ENCODE data around the gene FLAD1.

GRCh38 chr1:154998201-154998780, 15.1 kb downstream of the FLAD1 start:
- TF ChIP-seq, protein P1, sequence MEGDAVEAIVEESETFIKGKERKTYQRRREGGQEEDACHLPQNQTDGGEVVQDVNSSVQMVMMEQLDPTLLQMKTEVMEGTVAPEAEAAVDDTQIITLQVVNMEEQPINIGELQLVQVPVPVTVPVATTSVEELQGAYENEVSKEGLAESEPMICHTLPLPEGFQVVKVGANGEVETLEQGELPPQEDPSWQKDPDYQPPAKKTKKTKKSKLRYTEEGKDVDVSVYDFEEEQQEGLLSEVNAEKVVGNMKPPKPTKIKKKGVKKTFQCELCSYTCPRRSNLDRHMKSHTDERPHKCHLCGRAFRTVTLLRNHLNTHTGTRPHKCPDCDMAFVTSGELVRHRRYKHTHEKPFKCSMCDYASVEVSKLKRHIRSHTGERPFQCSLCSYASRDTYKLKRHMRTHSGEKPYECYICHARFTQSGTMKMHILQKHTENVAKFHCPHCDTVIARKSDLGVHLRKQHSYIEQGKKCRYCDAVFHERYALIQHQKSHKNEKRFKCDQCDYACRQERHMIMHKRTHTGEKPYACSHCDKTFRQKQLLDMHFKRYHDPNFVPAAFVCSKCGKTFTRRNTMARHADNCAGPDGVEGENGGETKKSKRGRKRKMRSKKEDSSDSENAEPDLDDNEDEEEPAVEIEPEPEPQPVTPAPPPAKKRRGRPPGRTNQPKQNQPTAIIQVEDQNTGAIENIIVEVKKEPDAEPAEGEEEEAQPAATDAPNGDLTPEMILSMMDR (conservative IDR thresholded peaks at IDR 0.05; ENCODE audit: low read depth in 2 of 2): peak; percentile 50 to 67
- TF ChIP-seq REST (IDR thresholded peaks at IDR 0.05; ENCODE audit: unreplicated experiment): no peak
- TF ChIP-seq POLR2AphosphoS5 (IDR thresholded peaks at IDR 0.05; ENCODE audit: low read depth): no peak
- no peak for TF ChIP-seq EZH2 (IDR thresholded peaks at IDR 0.05; ENCODE audit: low read depth, unreplicated experiment)
- TF ChIP-seq CREB1 (CRISPR knock-in tag; IDR thresholded peaks at IDR 0.05; ENCODE audit: low read depth): no peak
- no peak for TF ChIP-seq JUNB (IDR thresholded peaks at IDR 0.05; ENCODE audit: unreplicated experiment)
- TF ChIP-seq EZH2phosphoT487 (IDR thresholded peaks at IDR 0.05; ENCODE audit: unreplicated experiment): no peak
- TF ChIP-seq STAT1 (IDR thresholded peaks at IDR 0.05; ENCODE audit: unreplicated experiment): no peak
- no peak for TF ChIP-seq NANOG (IDR thresholded peaks at IDR 0.05; ENCODE audit: borderline replicate concordance)
- TF ChIP-seq, protein P2, sequence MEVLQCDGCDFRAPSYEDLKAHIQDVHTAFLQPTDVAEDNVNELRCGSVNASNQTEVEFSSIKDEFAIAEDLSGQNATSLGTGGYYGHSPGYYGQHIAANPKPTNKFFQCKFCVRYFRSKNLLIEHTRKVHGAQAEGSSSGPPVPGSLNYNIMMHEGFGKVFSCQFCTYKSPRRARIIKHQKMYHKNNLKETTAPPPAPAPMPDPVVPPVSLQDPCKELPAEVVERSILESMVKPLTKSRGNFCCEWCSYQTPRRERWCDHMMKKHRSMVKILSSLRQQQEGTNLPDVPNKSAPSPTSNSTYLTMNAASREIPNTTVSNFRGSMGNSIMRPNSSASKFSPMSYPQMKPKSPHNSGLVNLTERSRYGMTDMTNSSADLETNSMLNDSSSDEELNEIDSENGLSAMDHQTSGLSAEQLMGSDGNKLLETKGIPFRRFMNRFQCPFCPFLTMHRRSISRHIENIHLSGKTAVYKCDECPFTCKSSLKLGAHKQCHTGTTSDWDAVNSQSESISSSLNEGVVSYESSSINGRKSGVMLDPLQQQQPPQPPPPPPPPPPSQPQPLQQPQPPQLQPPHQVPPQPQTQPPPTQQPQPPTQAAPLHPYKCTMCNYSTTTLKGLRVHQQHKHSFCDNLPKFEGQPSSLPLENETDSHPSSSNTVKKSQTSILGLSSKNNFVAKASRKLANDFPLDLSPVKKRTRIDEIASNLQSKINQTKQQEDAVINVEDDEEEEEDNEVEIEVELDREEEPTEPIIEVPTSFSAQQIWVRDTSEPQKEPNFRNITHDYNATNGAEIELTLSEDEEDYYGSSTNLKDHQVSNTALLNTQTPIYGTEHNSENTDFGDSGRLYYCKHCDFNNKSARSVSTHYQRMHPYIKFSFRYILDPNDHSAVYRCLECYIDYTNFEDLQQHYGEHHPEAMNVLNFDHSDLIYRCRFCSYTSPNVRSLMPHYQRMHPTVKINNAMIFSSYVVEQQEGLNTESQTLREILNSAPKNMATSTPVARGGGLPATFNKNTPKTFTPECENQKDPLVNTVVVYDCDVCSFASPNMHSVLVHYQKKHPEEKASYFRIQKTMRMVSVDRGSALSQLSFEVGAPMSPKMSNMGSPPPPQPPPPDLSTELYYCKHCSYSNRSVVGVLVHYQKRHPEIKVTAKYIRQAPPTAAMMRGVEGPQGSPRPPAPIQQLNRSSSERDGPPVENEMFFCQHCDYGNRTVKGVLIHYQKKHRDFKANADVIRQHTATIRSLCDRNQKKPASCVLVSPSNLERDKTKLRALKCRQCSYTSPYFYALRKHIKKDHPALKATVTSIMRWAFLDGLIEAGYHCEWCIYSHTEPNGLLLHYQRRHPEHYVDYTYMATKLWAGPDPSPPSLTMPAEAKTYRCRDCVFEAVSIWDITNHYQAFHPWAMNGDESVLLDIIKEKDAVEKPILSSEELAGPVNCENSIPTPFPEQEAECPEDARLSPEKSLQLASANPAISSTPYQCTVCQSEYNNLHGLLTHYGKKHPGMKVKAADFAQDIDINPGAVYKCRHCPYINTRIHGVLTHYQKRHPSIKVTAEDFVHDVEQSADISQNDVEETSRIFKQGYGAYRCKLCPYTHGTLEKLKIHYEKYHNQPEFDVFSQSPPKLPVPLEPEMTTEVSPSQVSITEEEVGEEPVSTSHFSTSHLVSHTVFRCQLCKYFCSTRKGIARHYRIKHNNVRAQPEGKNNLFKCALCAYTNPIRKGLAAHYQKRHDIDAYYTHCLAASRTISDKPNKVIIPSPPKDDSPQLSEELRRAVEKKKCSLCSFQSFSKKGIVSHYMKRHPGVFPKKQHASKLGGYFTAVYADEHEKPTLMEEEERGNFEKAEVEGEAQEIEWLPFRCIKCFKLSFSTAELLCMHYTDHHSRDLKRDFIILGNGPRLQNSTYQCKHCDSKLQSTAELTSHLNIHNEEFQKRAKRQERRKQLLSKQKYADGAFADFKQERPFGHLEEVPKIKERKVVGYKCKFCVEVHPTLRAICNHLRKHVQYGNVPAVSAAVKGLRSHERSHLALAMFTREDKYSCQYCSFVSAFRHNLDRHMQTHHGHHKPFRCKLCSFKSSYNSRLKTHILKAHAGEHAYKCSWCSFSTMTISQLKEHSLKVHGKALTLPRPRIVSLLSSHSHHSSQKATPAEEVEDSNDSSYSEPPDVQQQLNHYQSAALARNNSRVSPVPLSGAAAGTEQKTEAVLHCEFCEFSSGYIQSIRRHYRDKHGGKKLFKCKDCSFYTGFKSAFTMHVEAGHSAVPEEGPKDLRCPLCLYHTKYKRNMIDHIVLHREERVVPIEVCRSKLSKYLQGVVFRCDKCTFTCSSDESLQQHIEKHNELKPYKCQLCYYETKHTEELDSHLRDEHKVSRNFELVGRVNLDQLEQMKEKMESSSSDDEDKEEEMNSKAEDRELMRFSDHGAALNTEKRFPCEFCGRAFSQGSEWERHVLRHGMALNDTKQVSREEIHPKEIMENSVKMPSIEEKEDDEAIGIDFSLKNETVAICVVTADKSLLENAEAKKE (CRISPR knock-in tag; IDR thresholded peaks at IDR 0.05): no peak
- TF ChIP-seq ETS1 (IDR thresholded peaks at IDR 0.05): no peak

Data from GM23338 (cell line).